NB4 (cell line): Measurements from ENCODE around the gene BORCS5.

Experiments
- CTCF ChIP-seq: IDR thresholded peaks from one replicate; pipeline ENCODE4 v1.5.1; 2012; ENCODE audit warnings: low read depth, low read length
- MAX ChIP-seq: IDR thresholded peaks from 2 replicates; pipeline ENCODE4 v1.6.1; 2011; ENCODE audit warnings: low read depth, low read length
- MYC ChIP-seq: IDR thresholded peaks from 2 replicates; pipeline ENCODE4 v1.6.1; 2011; ENCODE audit warnings: low read depth, low read length
- POLR2A ChIP-seq: IDR thresholded peaks from 2 replicates; pipeline ENCODE4 v1.6.1; 2011; ENCODE audit warnings: mild to moderate bottlenecking; ENCODE audit not compliant: insufficient read length; ENCODE audit errors: extremely low read depth

- TF ChIP-seq CTCF (no peak), POLR2A (no peak), MAX (no peak), MYC (no peak)
These were observed 41.0 kb upstream of the BORCS5 start for GRCh38 chr12:12315838-12316237.
